ENCODE measurements around the gene ZNF724.
A peak's percentile ranks its signal among the peaks of the same experiment; 100 is the strongest.
"Not testable (repeated sequence)": the region's sequence is repeated elsewhere in the genome, so short reads cannot be mapped to it uniquely, and the experiment has no call there.

The ZNF724 gene

DNA sequence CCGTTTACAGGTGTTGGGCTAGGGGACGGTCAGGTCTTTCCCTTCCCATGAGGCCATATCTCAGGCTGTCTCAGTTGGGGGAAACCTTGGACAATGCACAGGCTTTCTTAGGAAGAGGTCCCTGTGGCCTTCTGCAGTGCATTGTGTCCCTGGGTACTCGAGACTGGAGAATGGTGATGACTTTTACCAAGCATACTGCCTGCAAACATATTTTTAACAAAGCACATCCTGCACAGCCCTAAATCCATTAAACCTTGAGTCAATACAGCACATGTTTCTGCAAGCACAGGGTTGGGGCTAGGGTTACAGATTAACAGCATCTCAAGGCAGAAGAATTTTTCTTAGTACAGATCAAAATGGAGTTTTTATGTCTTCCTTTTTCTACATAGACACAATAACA, 27.9 kb upstream of the ZNF724 start:
- POLR2A ChIA-PET; H3K9me3 ChIP-seq (ENCODE audit: control insufficient read depth, insufficient read depth, low read depth, low read length); H3K4me1 ChIP-seq (ENCODE audit: control insufficient read depth, insufficient read depth, low read length); H3K36me3 ChIP-seq (ENCODE audit: control insufficient read depth in 2 of 2, insufficient read depth in 1 of 2, low read length in 2 of 2); CTCF ChIA-PET; H3K4me3 ChIP-seq (ENCODE audit: low read depth, low read length); H3K27ac ChIP-seq (ENCODE audit: extremely low read depth, low read depth, low read length): not testable (repeated sequence)

DNA sequence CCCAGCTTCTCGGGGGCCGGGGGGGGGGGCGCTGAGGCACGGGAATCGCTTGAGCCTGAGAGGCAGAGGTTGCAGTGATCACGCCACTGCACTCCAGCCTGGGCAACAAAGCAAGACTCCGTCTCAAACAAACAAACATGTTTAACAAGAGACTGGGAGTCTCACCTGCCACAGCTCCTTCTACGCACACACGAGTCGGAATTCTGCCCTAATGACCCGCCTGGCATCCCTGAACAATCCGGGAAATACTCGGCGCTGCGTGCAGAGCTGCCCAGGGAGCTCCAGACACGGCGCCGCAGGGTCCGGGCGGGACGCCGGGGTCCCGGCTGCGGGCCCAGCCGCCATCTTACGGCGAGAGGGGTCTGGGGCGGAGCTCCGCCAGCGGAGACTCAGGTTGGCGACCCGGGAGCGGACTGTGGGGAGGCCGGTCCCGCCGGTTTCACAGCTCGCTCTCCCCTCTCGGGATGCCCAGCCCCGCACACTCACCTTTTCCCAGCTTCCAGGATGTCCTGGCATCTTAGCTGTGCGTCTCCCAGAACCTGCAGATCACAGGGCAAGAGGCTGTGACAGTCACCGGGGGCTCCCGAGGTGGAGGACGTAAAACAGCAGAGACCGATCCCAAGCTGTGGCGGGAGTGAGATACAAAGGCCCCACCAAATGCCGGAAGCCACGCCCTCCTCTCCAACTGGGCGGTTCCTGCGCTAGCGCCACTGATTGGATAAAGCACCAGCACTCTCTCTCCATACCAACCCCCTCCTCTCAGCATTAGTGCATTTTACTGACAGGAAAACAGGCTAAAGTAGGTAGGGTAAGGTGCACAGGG, 23.6 kb upstream of the ZNF724 start:
- Histone ChIP-seq H3K36me3 (ENCODE audit: control insufficient read depth in 2 of 2, insufficient read depth in 1 of 2, low read length in 2 of 2) (peaks cover 12 to 22% of the 10 kb centered on the region in 2 experiments), H3K27ac (ENCODE audit: extremely low read depth, low read depth, low read length) (peak overlapping the region; percentile 87), H3K4me3 (ENCODE audit: low read depth, low read length) (peak overlapping the region; percentile 87), H3K4me1 (ENCODE audit: control insufficient read depth, insufficient read depth, low read length) (no peaks in the 10 kb centered on the region), H3K9me3 (ENCODE audit: control insufficient read depth, insufficient read depth, low read depth, low read length) (no peaks in the 10 kb centered on the region)
- ChIA-PET CTCF (no interaction called here), POLR2A (interaction anchor here (0.6 to 2.8 kb wide), 15 partner anchors 9 to 817 kb away, joined by 3 to 50 read pairs (median 4); partner anchors contain the start of genes ZNF675, ZNF681, ZNF724 and ZNF726)
- TF ChIP-seq ZNF341 (tag by site-specific recombination; IDR thresholded peaks at IDR 0.05; ENCODE audit: low read depth) (peak; percentile 81), IKZF3 (tag by site-specific recombination; IDR thresholded peaks at IDR 0.05) (peak; percentile 39; the same call in 1 of the 2 replicates), ZNF174 (tag by site-specific recombination; IDR thresholded peaks at IDR 0.05) (no peak), SP3 (tag by site-specific recombination; IDR thresholded peaks at IDR 0.05) (peak; percentile 79), ZNF23 (tag by site-specific recombination; IDR thresholded peaks at IDR 0.05; ENCODE audit: borderline replicate concordance) (no peak), ZIC2 (tag by site-specific recombination; IDR thresholded peaks at IDR 0.05) (peak; percentile 86), ZNF843 (tag by site-specific recombination; IDR thresholded peaks at IDR 0.05) (no peak), ZFP41 (tag by site-specific recombination; IDR thresholded peaks at IDR 0.05; ENCODE audit: borderline replicate concordance) (no peak), ZFP69B (tag by site-specific recombination; IDR thresholded peaks at IDR 0.05) (0 out of 2 replicates have a peak, but pooled peaks have one; percentile 42), ZNF776 (tag by site-specific recombination; IDR thresholded peaks at IDR 0.05; ENCODE audit: borderline replicate concordance) (no peak), ZNF514 (tag by site-specific recombination; IDR thresholded peaks at IDR 0.05) (no peak), KLF8 (tag by site-specific recombination; IDR thresholded peaks at IDR 0.05) (0 out of 2 replicates have a peak, but pooled peaks have one; percentile 33), GLIS1 (tag by site-specific recombination; IDR thresholded peaks at IDR 0.05) (0 out of 2 replicates have a peak, but pooled peaks have one; percentile 16)
- TF ChIP-seq, protein P1, sequence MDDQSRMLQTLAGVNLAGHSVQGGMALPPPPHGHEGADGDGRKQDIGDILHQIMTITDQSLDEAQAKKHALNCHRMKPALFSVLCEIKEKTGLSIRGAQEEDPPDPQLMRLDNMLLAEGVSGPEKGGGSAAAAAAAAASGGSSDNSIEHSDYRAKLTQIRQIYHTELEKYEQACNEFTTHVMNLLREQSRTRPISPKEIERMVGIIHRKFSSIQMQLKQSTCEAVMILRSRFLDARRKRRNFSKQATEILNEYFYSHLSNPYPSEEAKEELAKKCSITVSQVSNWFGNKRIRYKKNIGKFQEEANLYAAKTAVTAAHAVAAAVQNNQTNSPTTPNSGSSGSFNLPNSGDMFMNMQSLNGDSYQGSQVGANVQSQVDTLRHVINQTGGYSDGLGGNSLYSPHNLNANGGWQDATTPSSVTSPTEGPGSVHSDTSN (CRISPR knock-in tag; IDR thresholded peaks at IDR 0.05): no peak
- TF ChIP-seq, protein P2, sequence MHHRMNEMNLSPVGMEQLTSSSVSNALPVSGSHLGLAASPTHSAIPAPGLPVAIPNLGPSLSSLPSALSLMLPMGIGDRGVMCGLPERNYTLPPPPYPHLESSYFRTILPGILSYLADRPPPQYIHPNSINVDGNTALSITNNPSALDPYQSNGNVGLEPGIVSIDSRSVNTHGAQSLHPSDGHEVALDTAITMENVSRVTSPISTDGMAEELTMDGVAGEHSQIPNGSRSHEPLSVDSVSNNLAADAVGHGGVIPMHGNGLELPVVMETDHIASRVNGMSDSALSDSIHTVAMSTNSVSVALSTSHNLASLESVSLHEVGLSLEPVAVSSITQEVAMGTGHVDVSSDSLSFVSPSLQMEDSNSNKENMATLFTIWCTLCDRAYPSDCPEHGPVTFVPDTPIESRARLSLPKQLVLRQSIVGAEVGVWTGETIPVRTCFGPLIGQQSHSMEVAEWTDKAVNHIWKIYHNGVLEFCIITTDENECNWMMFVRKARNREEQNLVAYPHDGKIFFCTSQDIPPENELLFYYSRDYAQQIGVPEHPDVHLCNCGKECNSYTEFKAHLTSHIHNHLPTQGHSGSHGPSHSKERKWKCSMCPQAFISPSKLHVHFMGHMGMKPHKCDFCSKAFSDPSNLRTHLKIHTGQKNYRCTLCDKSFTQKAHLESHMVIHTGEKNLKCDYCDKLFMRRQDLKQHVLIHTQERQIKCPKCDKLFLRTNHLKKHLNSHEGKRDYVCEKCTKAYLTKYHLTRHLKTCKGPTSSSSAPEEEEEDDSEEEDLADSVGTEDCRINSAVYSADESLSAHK (tag by site-specific recombination; IDR thresholded peaks at IDR 0.05): no peak
- TF ChIP-seq, protein P3, sequence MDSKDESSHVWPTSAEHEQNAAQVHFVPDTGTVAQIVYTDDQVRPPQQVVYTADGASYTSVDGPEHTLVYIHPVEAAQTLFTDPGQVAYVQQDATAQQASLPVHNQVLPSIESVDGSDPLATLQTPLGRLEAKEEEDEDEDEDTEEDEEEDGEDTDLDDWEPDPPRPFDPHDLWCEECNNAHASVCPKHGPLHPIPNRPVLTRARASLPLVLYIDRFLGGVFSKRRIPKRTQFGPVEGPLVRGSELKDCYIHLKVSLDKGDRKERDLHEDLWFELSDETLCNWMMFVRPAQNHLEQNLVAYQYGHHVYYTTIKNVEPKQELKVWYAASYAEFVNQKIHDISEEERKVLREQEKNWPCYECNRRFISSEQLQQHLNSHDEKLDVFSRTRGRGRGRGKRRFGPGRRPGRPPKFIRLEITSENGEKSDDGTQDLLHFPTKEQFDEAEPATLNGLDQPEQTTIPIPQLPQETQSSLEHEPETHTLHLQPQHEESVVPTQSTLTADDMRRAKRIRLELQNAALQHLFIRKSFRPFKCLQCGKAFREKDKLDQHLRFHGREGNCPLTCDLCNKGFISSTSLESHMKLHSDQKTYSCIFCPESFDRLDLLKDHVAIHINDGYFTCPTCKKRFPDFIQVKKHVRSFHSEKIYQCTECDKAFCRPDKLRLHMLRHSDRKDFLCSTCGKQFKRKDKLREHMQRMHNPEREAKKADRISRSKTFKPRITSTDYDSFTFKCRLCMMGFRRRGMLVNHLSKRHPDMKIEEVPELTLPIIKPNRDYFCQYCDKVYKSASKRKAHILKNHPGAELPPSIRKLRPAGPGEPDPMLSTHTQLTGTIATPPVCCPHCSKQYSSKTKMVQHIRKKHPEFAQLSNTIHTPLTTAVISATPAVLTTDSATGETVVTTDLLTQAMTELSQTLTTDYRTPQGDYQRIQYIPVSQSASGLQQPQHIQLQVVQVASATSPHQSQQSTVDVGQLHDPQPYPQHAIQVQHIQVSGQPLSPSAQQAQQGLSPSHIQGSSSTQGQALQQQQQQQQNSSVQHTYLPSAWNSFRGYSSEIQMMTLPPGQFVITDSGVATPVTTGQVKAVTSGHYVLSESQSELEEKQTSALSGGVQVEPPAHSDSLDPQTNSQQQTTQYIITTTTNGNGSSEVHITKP (tag by site-specific recombination; IDR thresholded peaks at IDR 0.05): 0 out of 2 replicates have a peak, but pooled peaks have one; percentile 41
- TF ChIP-seq, protein P4, sequence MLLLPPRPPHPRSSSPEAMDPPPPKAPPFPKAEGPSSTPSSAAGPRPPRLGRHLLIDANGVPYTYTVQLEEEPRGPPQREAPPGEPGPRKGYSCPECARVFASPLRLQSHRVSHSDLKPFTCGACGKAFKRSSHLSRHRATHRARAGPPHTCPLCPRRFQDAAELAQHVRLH (tag by site-specific recombination; IDR thresholded peaks at IDR 0.05): no peak
- TF ChIP-seq, protein P5, sequence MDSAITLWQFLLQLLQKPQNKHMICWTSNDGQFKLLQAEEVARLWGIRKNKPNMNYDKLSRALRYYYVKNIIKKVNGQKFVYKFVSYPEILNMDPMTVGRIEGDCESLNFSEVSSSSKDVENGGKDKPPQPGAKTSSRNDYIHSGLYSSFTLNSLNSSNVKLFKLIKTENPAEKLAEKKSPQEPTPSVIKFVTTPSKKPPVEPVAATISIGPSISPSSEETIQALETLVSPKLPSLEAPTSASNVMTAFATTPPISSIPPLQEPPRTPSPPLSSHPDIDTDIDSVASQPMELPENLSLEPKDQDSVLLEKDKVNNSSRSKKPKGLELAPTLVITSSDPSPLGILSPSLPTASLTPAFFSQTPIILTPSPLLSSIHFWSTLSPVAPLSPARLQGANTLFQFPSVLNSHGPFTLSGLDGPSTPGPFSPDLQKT (IDR thresholded peaks at IDR 0.05; ENCODE audit: borderline replicate concordance, low read depth, low read length): no peak
- TF ChIP-seq, protein P6, sequence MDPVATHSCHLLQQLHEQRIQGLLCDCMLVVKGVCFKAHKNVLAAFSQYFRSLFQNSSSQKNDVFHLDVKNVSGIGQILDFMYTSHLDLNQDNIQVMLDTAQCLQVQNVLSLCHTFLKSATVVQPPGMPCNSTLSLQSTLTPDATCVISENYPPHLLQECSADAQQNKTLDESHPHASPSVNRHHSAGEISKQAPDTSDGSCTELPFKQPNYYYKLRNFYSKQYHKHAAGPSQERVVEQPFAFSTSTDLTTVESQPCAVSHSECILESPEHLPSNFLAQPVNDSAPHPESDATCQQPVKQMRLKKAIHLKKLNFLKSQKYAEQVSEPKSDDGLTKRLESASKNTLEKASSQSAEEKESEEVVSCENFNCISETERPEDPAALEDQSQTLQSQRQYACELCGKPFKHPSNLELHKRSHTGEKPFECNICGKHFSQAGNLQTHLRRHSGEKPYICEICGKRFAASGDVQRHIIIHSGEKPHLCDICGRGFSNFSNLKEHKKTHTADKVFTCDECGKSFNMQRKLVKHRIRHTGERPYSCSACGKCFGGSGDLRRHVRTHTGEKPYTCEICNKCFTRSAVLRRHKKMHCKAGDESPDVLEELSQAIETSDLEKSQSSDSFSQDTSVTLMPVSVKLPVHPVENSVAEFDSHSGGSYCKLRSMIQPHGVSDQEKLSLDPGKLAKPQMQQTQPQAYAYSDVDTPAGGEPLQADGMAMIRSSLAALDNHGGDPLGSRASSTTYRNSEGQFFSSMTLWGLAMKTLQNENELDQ (tag by site-specific recombination; IDR thresholded peaks at IDR 0.05; ENCODE audit: low read depth): no peak
- TF ChIP-seq, protein P7, sequence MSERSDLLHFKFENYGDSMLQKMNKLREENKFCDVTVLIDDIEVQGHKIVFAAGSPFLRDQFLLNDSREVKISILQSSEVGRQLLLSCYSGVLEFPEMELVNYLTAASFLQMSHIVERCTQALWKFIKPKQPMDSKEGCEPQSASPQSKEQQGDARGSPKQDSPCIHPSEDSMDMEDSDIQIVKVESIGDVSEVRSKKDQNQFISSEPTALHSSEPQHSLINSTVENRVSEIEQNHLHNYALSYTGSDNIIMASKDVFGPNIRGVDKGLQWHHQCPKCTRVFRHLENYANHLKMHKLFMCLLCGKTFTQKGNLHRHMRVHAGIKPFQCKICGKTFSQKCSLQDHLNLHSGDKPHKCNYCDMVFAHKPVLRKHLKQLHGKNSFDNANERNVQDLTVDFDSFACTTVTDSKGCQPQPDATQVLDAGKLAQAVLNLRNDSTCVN (tag by site-specific recombination; optimal IDR thresholded peaks at IDR 0.05): peak; percentile 31

All from HEK293 (cell line).